Testis (tissue), 2 donors: ENCODE results near the gene COL11A2.

Experiments
- CTCF ChIP-seq, 3 experiments: fragments of 450-650 bp in 2 of 3; fragments of 200-600 bp in 1 of 3; sonication (generic) in 1 of 3; IDR thresholded peaks; one replicate each; pipeline ENCODE4 v1.5.1; 2016 to 2019; ENCODE audit warnings: antibody characterized with exemption in 3 of 3, mild to moderate bottlenecking in 2 of 3, moderate library complexity in 1 of 3
- POLR2A ChIP-seq: fragments of 450-650 bp; IDR thresholded peaks from one replicate; pipeline ENCODE4 v1.6.1; 2017; ENCODE audit warnings: antibody characterized with exemption, mild to moderate bottlenecking, moderate library complexity

GRCh38 chr6:33167374-33168283 lies 24.6 kb downstream of the COL11A2 start:
- TF ChIP-seq CTCF (IDR thresholded peaks at IDR 0.05), result no peak
- TF ChIP-seq POLR2A, result no peak
